ENCODE measurements around the gene CYB5R2. TPM values are rescaled to one million over a fixed set of nuclear protein-coding genes. Genes with fewer than 3 reads are reported as not detected.
A peak's percentile ranks its signal among the peaks of the same experiment; 100 is the strongest.

Gene CYB5R2
- total RNA-seq, 1 donor from 2014 or later, result 6.8 TPM

DNA sequence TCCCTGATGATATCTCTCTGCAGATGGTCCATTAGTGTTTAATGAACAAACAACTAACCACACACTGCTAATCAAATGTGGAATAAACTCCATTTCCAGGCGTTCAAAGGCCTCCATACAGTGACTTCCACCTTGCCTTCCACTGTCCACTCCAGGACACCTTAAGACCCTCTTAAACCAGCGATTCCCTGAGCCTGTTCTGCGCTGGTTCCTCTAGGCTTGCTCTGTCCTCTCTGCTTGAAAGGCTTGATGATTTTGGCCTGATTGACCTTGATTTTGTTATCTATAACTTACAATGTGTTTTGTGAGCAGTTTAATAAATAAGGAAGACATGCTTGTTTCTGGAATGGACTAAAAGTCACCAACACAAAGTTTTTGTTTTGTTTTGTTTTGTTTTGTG lies 20.9 kb upstream of the CYB5R2 start:
- DNase-seq (ENCODE audit: low spot score), result no peak
- Mint-ChIP-seq H3K4me3 (ENCODE audit: unreplicated experiment) (no peak overlapping the region), H3K27me3 (ENCODE audit: unreplicated experiment) (peaks cover 1% of the 10 kb centered on the region), H3K36me3 (ENCODE audit: low read depth, unreplicated experiment) (no peaks in the 10 kb centered on the region), H3K9me3 (ENCODE audit: unreplicated experiment) (no peaks in the 10 kb centered on the region), H3K4me1 (ENCODE audit: unreplicated experiment) (peaks cover 8% of the 10 kb centered on the region), H3K27ac (ENCODE audit: unreplicated experiment) (no peak overlapping the region)
- TF ChIP-seq, protein P1, sequence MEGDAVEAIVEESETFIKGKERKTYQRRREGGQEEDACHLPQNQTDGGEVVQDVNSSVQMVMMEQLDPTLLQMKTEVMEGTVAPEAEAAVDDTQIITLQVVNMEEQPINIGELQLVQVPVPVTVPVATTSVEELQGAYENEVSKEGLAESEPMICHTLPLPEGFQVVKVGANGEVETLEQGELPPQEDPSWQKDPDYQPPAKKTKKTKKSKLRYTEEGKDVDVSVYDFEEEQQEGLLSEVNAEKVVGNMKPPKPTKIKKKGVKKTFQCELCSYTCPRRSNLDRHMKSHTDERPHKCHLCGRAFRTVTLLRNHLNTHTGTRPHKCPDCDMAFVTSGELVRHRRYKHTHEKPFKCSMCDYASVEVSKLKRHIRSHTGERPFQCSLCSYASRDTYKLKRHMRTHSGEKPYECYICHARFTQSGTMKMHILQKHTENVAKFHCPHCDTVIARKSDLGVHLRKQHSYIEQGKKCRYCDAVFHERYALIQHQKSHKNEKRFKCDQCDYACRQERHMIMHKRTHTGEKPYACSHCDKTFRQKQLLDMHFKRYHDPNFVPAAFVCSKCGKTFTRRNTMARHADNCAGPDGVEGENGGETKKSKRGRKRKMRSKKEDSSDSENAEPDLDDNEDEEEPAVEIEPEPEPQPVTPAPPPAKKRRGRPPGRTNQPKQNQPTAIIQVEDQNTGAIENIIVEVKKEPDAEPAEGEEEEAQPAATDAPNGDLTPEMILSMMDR (IDR thresholded peaks at IDR 0.05; ENCODE audit: unreplicated experiment), result no peak

DNA sequence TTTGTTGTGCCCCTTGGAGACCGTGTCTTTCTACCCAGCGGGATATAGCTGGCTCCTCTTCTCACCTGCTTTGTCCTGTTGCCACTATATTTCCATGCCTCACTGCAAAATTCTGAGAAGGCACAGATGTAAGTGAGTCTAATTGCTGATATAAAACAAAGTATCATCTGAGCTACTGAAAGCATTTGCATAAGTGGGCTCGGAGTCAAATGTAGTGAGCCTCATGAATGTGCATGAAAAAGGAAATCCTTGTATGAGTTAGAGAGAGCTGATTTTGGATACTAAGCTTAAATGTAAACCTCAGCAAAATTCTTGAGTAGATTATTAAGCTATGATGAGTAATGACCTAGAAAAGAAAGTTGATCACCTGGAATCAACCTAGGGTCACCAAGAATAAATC lies 19.1 kb upstream of the CYB5R2 start:
- no peak for DNase-seq (ENCODE audit: low spot score)
- no peak overlapping the region for H3K27ac Mint-ChIP-seq (ENCODE audit: unreplicated experiment)
- no peaks in the 10 kb centered on the region for H3K36me3 Mint-ChIP-seq (ENCODE audit: low read depth, unreplicated experiment)
- H3K4me3 Mint-ChIP-seq (ENCODE audit: unreplicated experiment), result no peak overlapping the region
- H3K9me3 Mint-ChIP-seq (ENCODE audit: unreplicated experiment), result no peaks in the 10 kb centered on the region
- peaks cover 1% of the 10 kb centered on the region for H3K27me3 Mint-ChIP-seq (ENCODE audit: unreplicated experiment)
- TF ChIP-seq, protein P1 (IDR thresholded peaks at IDR 0.05; ENCODE audit: unreplicated experiment), result no peak
- H3K4me1 Mint-ChIP-seq (ENCODE audit: unreplicated experiment), result peaks cover 15% of the 10 kb centered on the region

DNA sequence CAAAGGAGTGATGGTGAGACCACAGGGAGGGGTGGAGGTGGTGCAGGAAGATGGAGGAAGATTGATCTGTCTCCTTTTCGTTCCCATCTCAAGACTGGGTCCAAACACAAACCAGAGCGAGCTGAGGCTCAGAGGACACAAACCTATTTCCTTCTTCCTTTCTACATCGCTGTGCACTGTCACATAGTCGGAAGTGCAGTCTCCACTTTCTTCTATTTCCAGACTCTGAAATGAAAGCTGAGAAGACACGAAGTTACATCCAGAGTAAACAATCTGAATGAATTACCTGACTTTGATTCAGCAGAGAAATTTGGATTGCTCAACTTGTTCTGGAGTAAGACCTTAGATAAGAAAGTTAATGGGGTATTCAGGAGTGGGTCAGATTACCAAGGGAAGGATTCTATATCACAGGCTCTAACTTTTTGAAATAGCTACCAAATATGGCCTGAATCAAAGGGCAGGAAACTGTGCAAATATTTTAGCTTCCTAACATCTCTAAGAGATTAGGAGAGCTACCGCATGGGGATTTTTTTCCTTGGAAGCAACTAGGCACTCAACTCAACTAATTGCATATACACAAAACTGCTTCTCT lies 18.6 kb upstream of the CYB5R2 start:
- Mint-ChIP-seq H3K9me3 (ENCODE audit: unreplicated experiment) (no peaks in the 10 kb centered on the region), H3K36me3 (ENCODE audit: low read depth, unreplicated experiment) (no peaks in the 10 kb centered on the region), H3K27ac (ENCODE audit: unreplicated experiment) (peak overlapping the region; percentile 62), H3K4me1 (ENCODE audit: unreplicated experiment) (peaks cover 15% of the 10 kb centered on the region), H3K27me3 (ENCODE audit: unreplicated experiment) (no peaks in the 10 kb centered on the region), H3K4me3 (ENCODE audit: unreplicated experiment) (no peak overlapping the region)
- TF ChIP-seq, protein P1 (IDR thresholded peaks at IDR 0.05; ENCODE audit: unreplicated experiment), result no peak
- no peak for DNase-seq (ENCODE audit: low spot score)

DNA sequence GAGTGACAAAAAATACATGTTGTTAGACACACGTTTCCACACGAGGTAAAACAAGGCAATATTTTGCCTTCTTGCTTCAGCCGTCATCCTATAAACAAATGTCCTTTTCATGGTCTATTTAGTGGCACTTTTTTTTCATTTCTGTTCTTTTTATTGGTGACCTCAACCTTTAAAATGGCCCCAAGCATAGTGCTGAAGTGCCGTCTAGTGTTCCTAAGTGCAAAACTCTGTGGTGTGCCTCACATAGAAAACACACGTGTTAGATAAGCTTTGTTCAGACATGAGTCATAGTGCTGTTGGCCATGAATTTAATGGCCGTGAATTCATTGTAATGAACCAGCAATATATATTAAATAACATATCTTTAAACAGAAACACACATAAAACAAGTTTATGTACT lies 17.3 kb upstream of the CYB5R2 start:
- H3K9me3 Mint-ChIP-seq (ENCODE audit: unreplicated experiment), result no peaks in the 10 kb centered on the region
- H3K4me3 Mint-ChIP-seq (ENCODE audit: unreplicated experiment), result no peak overlapping the region
- H3K27ac Mint-ChIP-seq (ENCODE audit: unreplicated experiment), result no peak overlapping the region
- peaks cover 13% of the 10 kb centered on the region for H3K4me1 Mint-ChIP-seq (ENCODE audit: unreplicated experiment)
- H3K36me3 Mint-ChIP-seq (ENCODE audit: low read depth, unreplicated experiment), result no peaks in the 10 kb centered on the region
- H3K27me3 Mint-ChIP-seq (ENCODE audit: unreplicated experiment), result no peaks in the 10 kb centered on the region
- no peak for DNase-seq (ENCODE audit: low spot score)
- TF ChIP-seq, protein P1 (IDR thresholded peaks at IDR 0.05; ENCODE audit: unreplicated experiment), result no peak

DNA sequence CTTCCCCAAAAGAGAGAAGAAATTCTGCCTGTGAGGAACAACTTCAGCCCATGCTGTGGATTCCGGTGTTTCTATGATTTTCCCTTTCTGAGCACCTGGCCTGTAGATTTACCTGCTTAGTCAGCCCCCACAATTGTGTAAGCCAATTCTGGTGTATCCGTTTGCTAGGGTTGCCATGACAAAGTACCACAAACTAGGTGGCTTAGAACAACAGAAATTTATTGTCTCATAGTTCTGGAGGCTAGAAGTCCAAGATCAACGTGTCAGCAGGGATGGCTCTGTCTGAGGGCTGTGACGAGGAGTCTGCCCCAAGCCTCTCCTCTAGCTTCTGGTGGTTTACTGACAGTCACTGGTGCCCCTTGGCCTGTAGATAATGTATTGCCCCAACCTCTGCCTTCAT lies 15.9 kb upstream of the CYB5R2 start:
- Mint-ChIP-seq H3K27ac (ENCODE audit: unreplicated experiment) (no peak overlapping the region), H3K27me3 (ENCODE audit: unreplicated experiment) (no peaks in the 10 kb centered on the region), H3K9me3 (ENCODE audit: unreplicated experiment) (no peaks in the 10 kb centered on the region), H3K4me3 (ENCODE audit: unreplicated experiment) (no peak overlapping the region), H3K4me1 (ENCODE audit: unreplicated experiment) (peaks cover 13% of the 10 kb centered on the region), H3K36me3 (ENCODE audit: low read depth, unreplicated experiment) (no peaks in the 10 kb centered on the region)
- TF ChIP-seq, protein P1 (IDR thresholded peaks at IDR 0.05; ENCODE audit: unreplicated experiment), result no peak
- no peak for DNase-seq (ENCODE audit: low spot score)
